Activated T-helper 1 cell treated with anti-CD3 and anti-CD28 coated beads, Interleukin-12 subunit alpha, Interleukin-12 subunit beta, Interleukin-2, Interleukin-4 antibody, amounts not matched to agents 30 ng/mL and 10 ng/mL and 1 ng/mL, durations not matched to agents 14 hours and 24 hours and 36 hours (primary cell): ENCODE data around the gene CNBD2. TPM values are rescaled to one million over a fixed set of nuclear protein-coding genes. Genes with fewer than 3 reads are reported as not detected.
A peak's percentile ranks its signal among the peaks of the same experiment; 100 is the strongest.
"Not testable (repeated sequence)": the region's sequence is repeated elsewhere in the genome, so short reads cannot be mapped to it uniquely, and the experiment has no call there.

Experiments used
- DNase-seq: peaks from one replicate; pipeline ENCODE4 v3.0.0; 2021; ENCODE audit warnings: low spot score
- H3K27ac Mint-ChIP-seq: one replicate; pipeline ENCODE4 v1.8.0; 2021; ENCODE audit warnings: mild to moderate bottlenecking, mixed read lengths
- H3K27me3 Mint-ChIP-seq: one replicate; pipeline ENCODE4 v1.8.0; 2022; ENCODE audit warnings: mild to moderate bottlenecking, moderate library complexity, mixed read lengths; ENCODE audit not compliant: insufficient read depth
- H3K36me3 Mint-ChIP-seq: one replicate; pipeline ENCODE4 v1.8.0; 2021; ENCODE audit warnings: low read depth, mixed read lengths
- H3K4me1 Mint-ChIP-seq: one replicate; pipeline ENCODE4 v1.8.0; 2021; ENCODE audit warnings: low read depth, mixed read lengths
- H3K4me3 Mint-ChIP-seq: one replicate; pipeline ENCODE4 v1.8.0; 2021; ENCODE audit warnings: mild to moderate bottlenecking, moderate library complexity, mixed read lengths
- H3K9me3 Mint-ChIP-seq: one replicate; pipeline ENCODE4 v1.8.0; 2021; ENCODE audit warnings: mixed read lengths
- intact Hi-C: fragments of 100-400 bp; cut with micrococcal nuclease; formaldehyde crosslinking; loops from one replicate; pipeline ENCODE4 v1.15.1; 2024
- total RNA-seq: library from RNA; stranded (reverse); gene quantifications from 2 replicates; pipeline ENCODE4 v1.2.3, GENCODE V29; 2022

CNBD2 gene
- total RNA-seq, 1 donor from 2014 or later = 3.3 TPM

DNA sequence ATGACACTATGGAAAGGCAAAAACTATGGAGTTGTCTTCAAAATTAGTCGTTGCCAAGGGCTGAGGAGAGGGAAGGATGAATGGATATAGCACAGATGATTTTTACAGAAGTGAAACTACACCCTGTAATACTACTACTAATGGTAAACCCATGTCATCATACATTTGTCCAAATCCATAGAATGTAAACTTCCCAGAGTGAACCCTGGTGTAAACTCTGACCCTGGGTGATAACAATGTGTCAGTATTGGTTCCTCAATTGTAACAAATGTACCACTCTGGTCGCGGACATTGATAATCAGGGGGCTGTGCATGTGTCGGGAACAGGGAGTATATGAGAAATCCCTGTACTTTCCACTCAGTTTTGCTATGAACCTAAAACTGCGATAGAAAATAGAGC lies 72.2 kb downstream of the CNBD2 start:
- intact Hi-C loops = no loop called here
- Mint-ChIP-seq H3K4me1 (no peaks in the 10 kb centered on the region), H3K27me3 (peaks cover 4% of the 10 kb centered on the region), H3K4me3 (no peak overlapping the region), H3K36me3 (peaks cover 1% of the 10 kb centered on the region), H3K27ac (no peak overlapping the region), H3K9me3 (no peaks in the 10 kb centered on the region)
- no peak for DNase-seq

DNA sequence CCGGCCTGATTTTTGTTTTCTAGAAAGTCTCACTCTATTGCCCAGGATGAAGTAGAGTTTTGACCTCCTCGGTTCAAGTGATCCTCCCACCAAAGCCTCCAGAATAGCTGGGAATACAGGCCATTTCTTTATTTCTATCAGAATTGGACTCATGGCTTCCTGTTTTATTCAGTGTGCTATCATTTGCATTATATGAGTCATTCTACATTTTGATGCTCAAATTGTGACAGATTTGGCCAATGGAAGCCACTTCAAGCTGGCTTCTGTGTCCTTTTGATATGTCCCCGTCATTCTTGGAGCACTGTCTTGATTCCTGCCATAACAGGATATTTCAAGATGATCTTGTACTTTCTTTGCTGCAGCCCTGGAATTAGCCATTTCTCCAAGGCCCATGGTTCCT lies 75.1 kb downstream of the CNBD2 start:
- H3K4me3 Mint-ChIP-seq = no peak overlapping the region
- H3K27ac Mint-ChIP-seq = no peak overlapping the region
- intact Hi-C loops = no loop called here
- H3K36me3 Mint-ChIP-seq = peaks cover 12% of the 10 kb centered on the region
- peaks cover 2% of the 10 kb centered on the region for H3K27me3 Mint-ChIP-seq
- peaks cover 18% of the 10 kb centered on the region for H3K4me1 Mint-ChIP-seq
- no peaks in the 10 kb centered on the region for H3K9me3 Mint-ChIP-seq
- DNase-seq = no peak

DNA sequence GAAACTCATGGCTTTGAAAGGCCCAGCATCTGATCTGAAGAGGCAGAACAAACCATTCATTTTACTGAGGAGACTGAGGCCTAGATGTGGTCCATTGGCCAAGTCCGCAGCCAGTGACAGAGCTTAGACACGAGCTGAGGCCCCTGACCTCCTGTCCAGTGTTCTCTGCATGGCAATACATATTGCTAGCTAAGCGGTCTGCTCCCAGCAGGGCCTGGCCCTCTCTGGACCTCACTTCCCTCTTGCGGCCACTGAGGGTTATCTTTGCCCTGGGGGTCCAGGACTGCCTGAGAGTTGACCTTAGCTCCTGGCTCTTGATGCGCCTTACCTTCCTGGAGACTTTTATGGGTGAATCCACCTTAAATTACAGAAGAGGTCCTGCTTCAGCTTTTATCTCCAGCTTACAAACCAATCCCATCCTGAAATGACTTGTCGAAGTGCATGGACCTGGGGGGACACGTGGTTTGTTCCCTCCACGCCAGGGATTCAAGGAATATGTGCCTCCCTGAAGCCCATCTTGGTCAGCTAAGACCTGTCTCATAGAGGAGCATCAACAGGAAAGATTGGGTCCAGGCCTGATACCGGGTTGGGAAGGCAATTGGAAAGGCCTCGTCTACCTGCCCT lies 75.6 kb downstream of the CNBD2 start:
- Mint-ChIP-seq H3K27ac (no peak overlapping the region), H3K36me3 (peaks cover 18% of the 10 kb centered on the region), H3K27me3 (peaks cover 2% of the 10 kb centered on the region), H3K4me1 (peaks cover 23% of the 10 kb centered on the region), H3K9me3 (no peaks in the 10 kb centered on the region), H3K4me3 (no peak overlapping the region)
- intact Hi-C loops = no loop called here
- DNase-seq = no peak

DNA sequence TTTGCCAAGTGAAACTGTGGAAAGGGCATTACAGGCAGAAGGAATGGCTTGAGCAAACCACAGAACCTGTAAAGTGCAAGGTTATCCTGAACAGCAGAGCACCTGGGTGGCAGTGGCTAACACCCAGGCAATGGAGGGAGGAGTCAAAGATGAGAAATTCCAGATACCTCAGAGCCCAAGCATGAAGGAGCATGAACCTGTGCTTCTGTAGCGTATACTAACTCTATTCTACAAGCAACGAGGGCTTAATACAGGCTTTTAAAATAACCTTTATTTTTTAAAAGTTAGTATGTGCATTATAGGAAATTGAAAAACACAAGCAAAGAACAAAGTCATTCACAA lies 77.0 kb downstream of the CNBD2 start:
- no peak overlapping the region for H3K4me3 Mint-ChIP-seq
- intact Hi-C loops = no loop called here
- H3K9me3 Mint-ChIP-seq = no peaks in the 10 kb centered on the region
- no peak for DNase-seq
- H3K36me3 Mint-ChIP-seq = peaks cover 28% of the 10 kb centered on the region
- H3K4me1 Mint-ChIP-seq = peaks cover 32% of the 10 kb centered on the region
- no peak overlapping the region for H3K27ac Mint-ChIP-seq
- H3K27me3 Mint-ChIP-seq = no peaks in the 10 kb centered on the region

DNA sequence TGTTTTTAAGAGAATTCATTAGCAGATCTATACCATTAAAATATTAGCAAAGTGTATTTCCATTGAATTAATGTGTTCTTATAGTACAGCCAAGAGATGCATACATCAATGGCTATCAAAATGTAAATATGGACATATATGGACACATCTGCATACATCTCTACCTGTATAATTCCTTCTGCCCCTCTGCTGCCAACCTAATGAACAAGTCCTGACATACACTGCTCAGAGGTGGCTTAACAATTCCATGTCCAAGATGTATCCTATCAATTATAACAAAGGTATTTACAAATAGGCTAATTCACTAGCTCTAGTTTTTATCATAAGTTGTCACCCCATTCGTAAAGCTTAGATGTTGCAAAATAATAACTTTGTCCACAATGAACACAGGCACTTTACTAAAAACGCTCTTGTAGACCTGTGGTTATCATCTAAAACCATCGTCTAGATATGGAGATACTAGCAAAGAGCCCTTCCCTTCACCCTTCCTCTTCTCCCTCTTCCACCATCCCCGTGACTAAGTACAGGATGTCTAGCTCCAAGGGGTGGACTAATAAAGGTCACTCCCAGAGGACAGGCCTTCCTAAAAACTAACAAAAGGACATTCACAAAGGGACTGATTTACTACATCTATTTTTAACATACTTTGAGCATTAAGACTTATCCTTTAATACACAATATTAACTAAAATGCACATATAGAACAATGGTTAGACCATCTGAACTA lies 77.8 kb downstream of the CNBD2 start:
- intact Hi-C loops = not testable (repeated sequence)

DNA sequence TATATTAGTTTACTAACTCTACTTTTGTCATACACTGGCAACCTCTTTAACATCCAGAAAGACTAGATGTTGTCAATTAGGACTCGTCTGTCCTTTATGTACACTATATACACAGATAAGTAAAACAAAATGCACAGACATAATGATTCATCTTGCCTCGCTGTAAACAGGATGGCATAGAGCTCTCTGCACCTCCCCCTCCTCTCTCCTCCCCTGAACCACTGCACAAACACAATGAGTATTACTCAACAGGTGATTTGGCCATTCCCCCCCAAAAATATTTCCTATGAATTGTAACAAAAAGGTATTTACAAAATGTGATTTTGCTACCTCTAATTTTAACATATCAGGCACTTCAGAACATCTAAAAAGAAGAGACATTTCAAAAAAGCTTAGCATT lies 81.0 kb downstream of the CNBD2 start:
- intact Hi-C loops, H3K9me3 Mint-ChIP-seq, H3K27me3 Mint-ChIP-seq, DNase-seq: not testable (repeated sequence)
- Mint-ChIP-seq H3K4me3 (peak overlapping the region; percentile 97), H3K36me3 (peaks cover 28% of the 10 kb centered on the region), H3K4me1 (peaks cover 39% of the 10 kb centered on the region), H3K27ac (peak overlapping the region; percentile 90)

More for the DNA sequence above, 77.8 kb downstream of the CNBD2 start:
- Mint-ChIP-seq H3K4me1 (peaks cover 35% of the 10 kb centered on the region), H3K36me3 (peaks cover 28% of the 10 kb centered on the region)
- not testable (repeated sequence) for H3K27ac Mint-ChIP-seq, H3K27me3 Mint-ChIP-seq, H3K9me3 Mint-ChIP-seq, DNase-seq, H3K4me3 Mint-ChIP-seq

DNA sequence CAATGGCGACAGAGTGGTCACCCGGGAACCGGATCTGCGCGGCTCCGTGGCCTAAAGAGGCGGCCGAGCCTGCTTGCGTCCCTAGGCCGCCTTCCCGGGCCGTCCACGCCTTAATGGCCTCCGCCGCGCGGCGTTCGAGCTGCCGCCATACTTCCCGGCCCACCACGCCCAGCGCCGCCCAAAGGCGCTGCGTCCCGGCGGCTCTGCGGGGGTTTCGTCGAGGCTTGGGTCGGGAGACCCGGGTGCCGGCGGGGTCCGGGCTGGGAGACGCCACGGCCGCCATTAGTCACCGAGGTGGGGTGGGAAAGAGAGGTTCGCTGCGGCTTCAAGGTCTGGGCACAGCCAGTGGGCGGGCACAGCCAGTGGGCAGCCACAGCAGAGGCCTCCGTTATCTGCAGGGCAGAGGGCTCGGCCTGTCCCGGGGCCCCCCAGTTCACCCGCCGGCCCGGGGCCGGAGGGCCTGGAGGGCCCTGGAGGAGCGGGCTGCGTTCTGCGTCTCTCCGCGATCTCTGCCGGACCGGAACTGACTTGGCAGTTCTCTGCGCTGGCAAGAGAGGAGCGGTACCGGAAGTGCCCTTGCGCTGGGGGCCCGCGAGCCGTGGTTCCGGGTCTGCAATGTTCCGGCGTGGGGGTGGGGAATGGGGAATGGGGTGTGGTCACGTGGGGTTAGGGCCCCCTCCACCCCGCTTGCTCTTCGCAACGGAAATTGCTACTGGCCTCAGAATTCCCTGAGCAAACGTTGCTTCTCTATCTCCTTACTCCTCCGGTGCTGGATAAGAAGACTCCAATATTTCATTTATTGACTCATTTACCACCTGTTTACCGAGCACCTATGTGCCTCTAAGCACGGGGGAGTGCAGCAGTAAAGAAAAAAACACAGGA lies 82.3 kb downstream of the CNBD2 start:
- peaks cover 29% of the 10 kb centered on the region for H3K36me3 Mint-ChIP-seq
- H3K27ac Mint-ChIP-seq = peak overlapping the region; percentile 90
- peak overlapping the region; percentile 97 for H3K4me3 Mint-ChIP-seq
- peak; percentile 81 for DNase-seq
- H3K27me3 Mint-ChIP-seq = peaks cover 7% of the 10 kb centered on the region
- H3K9me3 Mint-ChIP-seq = no peaks in the 10 kb centered on the region
- intact Hi-C loops = loop anchor here (1.0 to 2.0 kb wide), 3 partner anchors 14 to 186 kb away; partner anchors contain the start of genes AAR2 and SCAND1
- H3K4me1 Mint-ChIP-seq = peaks cover 39% of the 10 kb centered on the region

DNA sequence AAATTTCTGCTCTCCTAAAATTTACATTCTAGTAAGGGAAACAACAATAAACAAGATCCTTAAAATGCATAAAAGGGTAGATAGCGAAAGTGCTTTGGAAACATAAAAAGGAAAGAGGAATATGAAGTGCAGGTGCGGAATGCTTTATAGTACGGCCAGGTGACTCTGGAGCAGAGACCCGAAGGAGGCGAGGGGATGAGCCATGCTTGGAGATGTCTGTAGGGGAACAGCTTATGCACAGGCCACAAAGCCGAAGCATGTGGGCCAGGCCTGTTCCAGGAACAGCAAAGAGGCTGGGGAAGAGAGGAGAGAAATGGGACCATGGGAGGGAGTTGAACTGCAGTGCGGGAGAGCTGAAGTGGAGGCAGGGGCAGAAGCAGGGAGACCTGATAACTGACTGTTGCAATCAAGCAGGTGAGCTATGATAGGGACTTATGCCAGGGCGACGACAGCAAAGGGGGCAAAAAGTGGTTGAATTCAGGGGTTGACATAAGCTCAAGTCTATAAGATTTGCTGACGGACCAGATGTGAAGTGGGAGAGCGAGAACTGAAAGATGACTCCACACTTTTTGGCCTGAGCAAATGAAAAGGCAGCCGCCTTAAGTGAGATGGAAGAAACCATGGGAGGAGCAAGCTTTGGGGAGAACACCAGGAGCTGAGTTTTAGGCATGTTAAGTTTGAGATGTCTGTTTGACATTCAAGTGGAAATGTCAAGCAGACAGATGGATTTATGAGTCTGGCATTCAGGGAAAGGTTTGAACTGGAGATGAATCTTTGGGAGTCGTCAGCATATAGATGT lies 83.1 kb downstream of the CNBD2 start:
- peak overlapping the region; percentile 97 for H3K4me3 Mint-ChIP-seq
- H3K27me3 Mint-ChIP-seq = peaks cover 9% of the 10 kb centered on the region
- DNase-seq = no peak
- H3K9me3 Mint-ChIP-seq = no peaks in the 10 kb centered on the region
- peak overlapping the region; percentile 54 for H3K27ac Mint-ChIP-seq
- intact Hi-C loops = loop anchor here (1.0 to 2.0 kb wide), 2 partner anchors 13 to 97 kb away; partner anchors contain the start of gene SCAND1
- H3K36me3 Mint-ChIP-seq = peaks cover 24% of the 10 kb centered on the region
- peaks cover 33% of the 10 kb centered on the region for H3K4me1 Mint-ChIP-seq

DNA sequence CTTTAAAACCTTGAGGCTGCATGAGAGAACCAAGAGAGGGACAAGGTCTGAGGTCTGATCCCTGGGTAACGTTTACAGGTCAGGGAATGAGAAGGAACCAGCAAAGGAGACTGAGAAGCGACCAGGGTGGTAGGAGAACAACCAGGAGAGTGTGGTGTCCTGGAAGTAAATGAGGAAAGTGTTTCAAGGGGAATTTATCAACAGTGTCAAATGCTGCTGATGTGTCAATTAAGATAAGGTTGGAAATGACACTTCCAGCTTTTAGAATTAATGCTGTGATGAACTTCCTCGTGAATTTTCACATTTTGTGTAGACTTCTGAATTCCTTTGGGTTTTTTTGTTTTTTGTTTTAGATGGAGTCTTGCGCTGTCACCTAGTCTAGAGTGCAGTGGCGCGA lies 83.7 kb downstream of the CNBD2 start:
- Mint-ChIP-seq H3K36me3 (peaks cover 23% of the 10 kb centered on the region), H3K27ac (no peak overlapping the region), H3K9me3 (no peaks in the 10 kb centered on the region), H3K4me3 (no peak overlapping the region), H3K4me1 (peaks cover 31% of the 10 kb centered on the region), H3K27me3 (peaks cover 14% of the 10 kb centered on the region)
- DNase-seq = no peak
- intact Hi-C loops = no loop called here

DNA sequence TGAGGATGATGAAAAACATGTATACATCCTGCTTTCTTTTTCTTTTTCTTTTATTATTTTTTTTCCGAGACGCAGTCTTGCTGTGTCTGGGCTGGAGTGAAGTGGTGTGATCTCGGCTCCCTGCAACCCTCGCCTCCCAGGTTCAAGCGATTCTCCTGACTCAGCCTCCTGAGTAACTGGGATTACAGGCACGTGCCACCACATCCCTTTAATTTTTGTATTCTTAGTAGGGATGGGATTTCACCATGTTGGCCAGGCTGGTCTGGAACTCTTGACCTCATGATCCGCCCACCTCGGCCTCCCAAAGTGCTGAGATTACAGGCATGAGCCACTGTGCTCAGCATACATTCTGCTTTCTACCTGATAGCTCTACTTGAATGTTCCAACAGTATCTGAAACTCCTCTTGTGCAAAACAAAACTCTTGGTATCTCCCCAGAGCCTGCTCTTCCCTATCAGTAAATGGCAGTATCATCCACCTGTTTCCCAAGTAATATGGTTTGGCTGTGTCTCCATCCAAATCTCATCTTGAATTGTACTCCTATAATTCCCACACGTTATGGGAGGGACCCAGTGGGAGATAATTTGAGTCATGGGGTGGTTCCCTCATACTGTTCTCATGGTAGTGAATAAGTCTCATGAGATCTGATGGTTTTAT lies 85.6 kb downstream of the CNBD2 start:
- intact Hi-C loops, DNase-seq, H3K9me3 Mint-ChIP-seq, H3K4me3 Mint-ChIP-seq, H3K27ac Mint-ChIP-seq: not testable (repeated sequence)
- H3K4me1 Mint-ChIP-seq = peaks cover 16% of the 10 kb centered on the region
- H3K36me3 Mint-ChIP-seq = peaks cover 12% of the 10 kb centered on the region
- H3K27me3 Mint-ChIP-seq = peaks cover 14% of the 10 kb centered on the region

DNA sequence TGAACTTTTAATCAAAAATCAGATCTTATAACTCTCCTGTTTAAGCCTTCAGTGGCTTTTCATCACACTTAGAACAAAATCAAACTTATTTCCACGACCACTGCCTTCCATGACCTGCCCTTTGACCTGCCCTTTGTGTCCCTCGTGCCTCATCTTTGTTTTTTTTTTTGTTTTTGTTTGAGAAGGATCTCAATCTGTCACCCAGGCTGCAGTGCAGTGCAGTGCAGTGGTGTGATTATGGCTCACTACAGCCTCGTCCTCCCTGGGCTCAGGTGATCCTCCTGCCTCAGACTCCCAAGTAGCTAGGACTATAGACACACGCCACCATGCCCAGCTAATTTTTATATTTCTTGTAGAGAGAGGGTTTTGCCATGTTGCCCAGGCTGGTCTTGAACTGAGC lies 86.8 kb downstream of the CNBD2 start:
- peaks cover 2% of the 10 kb centered on the region for H3K36me3 Mint-ChIP-seq
- H3K9me3 Mint-ChIP-seq = no peaks in the 10 kb centered on the region
- peaks cover 14% of the 10 kb centered on the region for H3K27me3 Mint-ChIP-seq
- no peak overlapping the region for H3K4me3 Mint-ChIP-seq
- intact Hi-C loops = no loop called here
- H3K4me1 Mint-ChIP-seq = peaks cover 7% of the 10 kb centered on the region
- H3K27ac Mint-ChIP-seq = no peak overlapping the region
- no peak for DNase-seq

DNA sequence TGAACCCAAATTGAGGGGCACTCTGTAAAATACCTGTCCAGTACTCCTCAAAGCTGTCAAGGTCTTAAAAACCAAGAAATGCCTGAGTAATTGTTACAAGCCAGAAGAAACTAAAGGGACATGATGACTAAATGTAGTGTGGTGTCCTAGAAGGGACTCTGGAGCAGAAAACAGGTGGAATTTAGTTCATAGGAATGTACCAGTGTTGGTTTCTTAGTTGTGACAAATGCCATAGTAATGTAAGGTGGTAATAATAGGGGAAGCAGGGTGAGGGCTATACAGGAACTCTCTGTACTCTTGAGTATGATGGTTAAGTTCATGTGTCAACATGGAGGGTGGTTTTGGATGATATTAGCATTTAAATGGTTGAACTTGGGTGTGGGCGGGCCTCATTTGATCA lies 92.3 kb downstream of the CNBD2 start:
- H3K36me3 Mint-ChIP-seq = no peaks in the 10 kb centered on the region
- H3K27me3 Mint-ChIP-seq = peaks cover 34% of the 10 kb centered on the region
- peaks cover 5% of the 10 kb centered on the region for H3K9me3 Mint-ChIP-seq
- DNase-seq = no peak
- H3K4me3 Mint-ChIP-seq = no peak overlapping the region
- H3K27ac Mint-ChIP-seq = no peak overlapping the region
- intact Hi-C loops = loop anchor here (10.0 kb wide), 1 partner anchor 404 kb away; no protein-coding TSS in a partner anchor
- H3K4me1 Mint-ChIP-seq = no peaks in the 10 kb centered on the region
